ENCODE measurements around the gene HSH2D.

DNA sequence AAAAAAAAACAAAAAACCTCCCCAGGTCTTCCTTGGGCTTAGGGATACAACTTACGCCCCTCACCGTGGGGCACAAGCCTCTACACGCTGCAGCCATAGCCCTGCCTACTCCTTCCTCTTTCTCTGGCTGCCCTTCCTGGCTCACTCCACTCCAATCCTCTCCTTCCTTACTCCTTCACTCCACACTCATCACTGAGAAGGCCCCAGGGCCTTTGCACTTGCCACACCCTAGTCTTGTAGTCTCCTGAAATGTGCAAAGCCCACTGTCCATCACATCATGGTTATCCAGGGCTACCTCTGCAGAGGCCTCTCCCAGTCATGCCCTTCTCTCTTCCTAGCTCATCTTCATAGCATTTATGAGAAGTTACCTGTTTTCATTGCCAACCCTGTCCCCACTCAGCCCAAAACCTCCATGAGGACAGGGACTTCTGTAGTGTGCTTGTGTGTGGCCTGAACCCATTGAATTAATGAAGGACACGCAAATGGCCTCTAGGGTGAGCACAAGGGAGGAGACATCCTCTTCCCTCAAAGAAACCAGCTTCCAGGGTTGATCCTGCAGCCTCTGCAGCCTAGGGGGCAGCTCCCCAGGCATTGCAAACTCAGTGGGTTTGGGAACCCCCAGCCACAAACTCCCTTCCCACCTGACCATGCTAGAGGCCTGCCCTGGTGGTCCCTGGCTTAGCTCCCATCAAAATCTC is 7.9 kb upstream of the HSH2D start:
- TF ChIP-seq, protein P1, sequence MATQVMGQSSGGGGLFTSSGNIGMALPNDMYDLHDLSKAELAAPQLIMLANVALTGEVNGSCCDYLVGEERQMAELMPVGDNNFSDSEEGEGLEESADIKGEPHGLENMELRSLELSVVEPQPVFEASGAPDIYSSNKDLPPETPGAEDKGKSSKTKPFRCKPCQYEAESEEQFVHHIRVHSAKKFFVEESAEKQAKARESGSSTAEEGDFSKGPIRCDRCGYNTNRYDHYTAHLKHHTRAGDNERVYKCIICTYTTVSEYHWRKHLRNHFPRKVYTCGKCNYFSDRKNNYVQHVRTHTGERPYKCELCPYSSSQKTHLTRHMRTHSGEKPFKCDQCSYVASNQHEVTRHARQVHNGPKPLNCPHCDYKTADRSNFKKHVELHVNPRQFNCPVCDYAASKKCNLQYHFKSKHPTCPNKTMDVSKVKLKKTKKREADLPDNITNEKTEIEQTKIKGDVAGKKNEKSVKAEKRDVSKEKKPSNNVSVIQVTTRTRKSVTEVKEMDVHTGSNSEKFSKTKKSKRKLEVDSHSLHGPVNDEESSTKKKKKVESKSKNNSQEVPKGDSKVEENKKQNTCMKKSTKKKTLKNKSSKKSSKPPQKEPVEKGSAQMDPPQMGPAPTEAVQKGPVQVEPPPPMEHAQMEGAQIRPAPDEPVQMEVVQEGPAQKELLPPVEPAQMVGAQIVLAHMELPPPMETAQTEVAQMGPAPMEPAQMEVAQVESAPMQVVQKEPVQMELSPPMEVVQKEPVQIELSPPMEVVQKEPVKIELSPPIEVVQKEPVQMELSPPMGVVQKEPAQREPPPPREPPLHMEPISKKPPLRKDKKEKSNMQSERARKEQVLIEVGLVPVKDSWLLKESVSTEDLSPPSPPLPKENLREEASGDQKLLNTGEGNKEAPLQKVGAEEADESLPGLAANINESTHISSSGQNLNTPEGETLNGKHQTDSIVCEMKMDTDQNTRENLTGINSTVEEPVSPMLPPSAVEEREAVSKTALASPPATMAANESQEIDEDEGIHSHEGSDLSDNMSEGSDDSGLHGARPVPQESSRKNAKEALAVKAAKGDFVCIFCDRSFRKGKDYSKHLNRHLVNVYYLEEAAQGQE (IDR thresholded peaks at IDR 0.05; ENCODE audit: insufficient replicate concordance, low read depth) = no peak
- TF ChIP-seq, protein P2, sequence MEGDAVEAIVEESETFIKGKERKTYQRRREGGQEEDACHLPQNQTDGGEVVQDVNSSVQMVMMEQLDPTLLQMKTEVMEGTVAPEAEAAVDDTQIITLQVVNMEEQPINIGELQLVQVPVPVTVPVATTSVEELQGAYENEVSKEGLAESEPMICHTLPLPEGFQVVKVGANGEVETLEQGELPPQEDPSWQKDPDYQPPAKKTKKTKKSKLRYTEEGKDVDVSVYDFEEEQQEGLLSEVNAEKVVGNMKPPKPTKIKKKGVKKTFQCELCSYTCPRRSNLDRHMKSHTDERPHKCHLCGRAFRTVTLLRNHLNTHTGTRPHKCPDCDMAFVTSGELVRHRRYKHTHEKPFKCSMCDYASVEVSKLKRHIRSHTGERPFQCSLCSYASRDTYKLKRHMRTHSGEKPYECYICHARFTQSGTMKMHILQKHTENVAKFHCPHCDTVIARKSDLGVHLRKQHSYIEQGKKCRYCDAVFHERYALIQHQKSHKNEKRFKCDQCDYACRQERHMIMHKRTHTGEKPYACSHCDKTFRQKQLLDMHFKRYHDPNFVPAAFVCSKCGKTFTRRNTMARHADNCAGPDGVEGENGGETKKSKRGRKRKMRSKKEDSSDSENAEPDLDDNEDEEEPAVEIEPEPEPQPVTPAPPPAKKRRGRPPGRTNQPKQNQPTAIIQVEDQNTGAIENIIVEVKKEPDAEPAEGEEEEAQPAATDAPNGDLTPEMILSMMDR (IDR thresholded peaks at IDR 0.05; ENCODE audit: insufficient read depth, low read length) = no peak
- TF ChIP-seq SPI1 (IDR thresholded peaks at IDR 0.05; ENCODE audit: borderline replicate concordance, low read depth) (no peak), GABPA (IDR thresholded peaks at IDR 0.05; ENCODE audit: low read depth) (no peak), POLR2AphosphoS5 (IDR thresholded peaks at IDR 0.05; ENCODE audit: low read depth) (peak; percentile 41)
